HFF-Myc (cell line): ENCODE results near the gene UBE2O.

Experiments used
- DNase-seq: peaks from one replicate; pipeline ENCODE4 v3.0.0-alpha.2; 2011; ENCODE audit warnings: low read depth; ENCODE audit errors: extremely low read depth
- H3K4me3 ChIP-seq: replicated peaks from 2 replicates; pipeline ENCODE4 v1.5.1; 2011; ENCODE audit warnings: low read depth, mild to moderate bottlenecking, control low read depth, low read length
- CTCF ChIP-seq: IDR thresholded peaks from 2 replicates; pipeline ENCODE4 v1.5.1; 2012; ENCODE audit warnings: mild to moderate bottlenecking, low read depth, low read length, control low read depth; ENCODE audit errors: missing control alignments

UBE2O gene

GRCh38 chr17:76477576-76477975 is 24.6 kb upstream of the UBE2O start:
- no peak for DNase-seq
- no peak overlapping the region for H3K4me3 ChIP-seq
- TF ChIP-seq CTCF, result no peak

- no peak overlapping the region for H3K4me3 ChIP-seq
- no peak for TF ChIP-seq CTCF
- DNase-seq, result no peak
These were observed 23.8 kb upstream of the UBE2O start for GRCh38 chr17:76476736-76477135.

- TF ChIP-seq CTCF, result no peak
- DNase-seq, result no peak
- H3K4me3 ChIP-seq, result no peak overlapping the region
These were observed 22.4 kb upstream of the UBE2O start for GRCh38 chr17:76475302-76475701.

- DNase-seq, result no peak
- TF ChIP-seq CTCF, result no peak
- no peak overlapping the region for H3K4me3 ChIP-seq
These were observed 21.9 kb upstream of the UBE2O start for GRCh38 chr17:76474894-76475293.

- no peak for DNase-seq
- no peak overlapping the region for H3K4me3 ChIP-seq
- TF ChIP-seq CTCF, result no peak
These were observed 21.3 kb upstream of the UBE2O start for GRCh38 chr17:76474238-76474637.

GRCh38 chr17:76473541-76473985 is 20.6 kb upstream of the UBE2O start:
- DNase-seq, result no peak
- no peak for TF ChIP-seq CTCF
- no peak overlapping the region for H3K4me3 ChIP-seq

GRCh38 chr17:76472726-76473125 is 19.8 kb upstream of the UBE2O start:
- H3K4me3 ChIP-seq, result no peak overlapping the region
- no peak for DNase-seq
- no peak for TF ChIP-seq CTCF
